Measurements from ENCODE around the gene GPR15. TPM values are rescaled to one million over a fixed set of nuclear protein-coding genes. Genes with fewer than 3 reads are reported as not detected.

The GPR15 gene
- not detected in 2 replicates for total RNA-seq (2014; rRNA removed; shearing (Covaris generic))

- no peak for DNase-seq (ENCODE audit: low spot score)
Observed at GRCh38 chr3:98531622-98532274, at the start of gene GPR15. Gene GPR15, plus strand, starts transcription at chr3:98531978. Its CDS starts 56 bp downstream, at chr3:98532034.

GRCh38 chr3:98482717-98483482 is 48.9 kb upstream of the GPR15 start:
- DNase-seq (ENCODE audit: low spot score), result peak; percentile 32

GRCh38 chr3:98483626-98484025 is 48.2 kb upstream of the GPR15 start:
- DNase-seq (ENCODE audit: low spot score), result no peak

- DNase-seq (ENCODE audit: low spot score), result no peak
Observed at GRCh38 chr3:98497381-98497780, 34.4 kb upstream of the GPR15 start, which contains the start of gene OR5K2. Gene OR5K2, plus strand, starts transcription at chr3:98497681. Its CDS starts 0 bp downstream, at chr3:98497681.

GRCh38 chr3:98500019-98500418 is 31.8 kb upstream of the GPR15 start:
- DNase-seq (ENCODE audit: low spot score), result no peak

GRCh38 chr3:98501270-98501669 is 30.5 kb upstream of the GPR15 start:
- DNase-seq (ENCODE audit: low spot score), result no peak

- no peak for DNase-seq (ENCODE audit: low spot score)
Observed at GRCh38 chr3:98501863-98502576, 29.8 kb upstream of the GPR15 start.

- no peak for DNase-seq (ENCODE audit: low spot score)
Observed at GRCh38 chr3:98504539-98504938, 27.2 kb upstream of the GPR15 start.

- no peak for DNase-seq (ENCODE audit: low spot score)
Observed at GRCh38 chr3:98508582-98508981, 23.2 kb upstream of the GPR15 start.

- no peak for DNase-seq (ENCODE audit: low spot score)
Observed at GRCh38 chr3:98512576-98512975, 19.2 kb upstream of the GPR15 start.

- no peak for DNase-seq (ENCODE audit: low spot score)
Observed at GRCh38 chr3:98513091-98513511, 18.7 kb upstream of the GPR15 start.

- DNase-seq (ENCODE audit: low spot score), result no peak
Observed at GRCh38 chr3:98513736-98514135, 18.0 kb upstream of the GPR15 start.

- DNase-seq (ENCODE audit: low spot score), result no peak
Observed at GRCh38 chr3:98514948-98515347, 16.8 kb upstream of the GPR15 start.

GRCh38 chr3:98518816-98519215 is 13.0 kb upstream of the GPR15 start:
- DNase-seq (ENCODE audit: low spot score), result no peak

GRCh38 chr3:98519351-98519750 is 12.4 kb upstream of the GPR15 start:
- no peak for DNase-seq (ENCODE audit: low spot score)

GRCh38 chr3:98521897-98522543 is 9.8 kb upstream of the GPR15 start:
- peak; percentile 78 for DNase-seq (ENCODE audit: low spot score)

GRCh38 chr3:98522544-98523281 is 9.1 kb upstream of the GPR15 start, which contains the start of gene CLDND1:
Gene CLDND1, minus strand, starts transcription at chr3:98522902. Its CDS starts 1,478 bp downstream, at chr3:98521424.
- DNase-seq (ENCODE audit: low spot score), result peak; percentile 98

GRCh38 chr3:98525494-98525893 is 6.3 kb upstream of the GPR15 start:
- no peak for DNase-seq (ENCODE audit: low spot score)

- no peak for DNase-seq (ENCODE audit: low spot score)
Observed at GRCh38 chr3:98528474-98529346, 3.1 kb upstream of the GPR15 start.

All from HT-29 (cell line).